NB4 (cell line): ENCODE data around the gene ZFYVE28.
"Not testable (repeated sequence)": the region's sequence is repeated elsewhere in the genome, so short reads cannot be mapped to it uniquely, and the experiment has no call there.

Experiments used
- DNase-seq: peaks from one replicate; pipeline ENCODE4 v3.0.0; 2010; ENCODE audit warnings: low read depth
- H3K4me3 ChIP-seq: one replicate; pipeline ENCODE4 v1.5.1; 2011; ENCODE audit warnings: mild to moderate bottlenecking, low read depth, low read length, moderate library complexity
- MYC ChIP-seq: IDR thresholded peaks from 2 replicates; pipeline ENCODE4 v1.6.1; 2011; ENCODE audit warnings: low read depth, low read length
- POLR2A ChIP-seq: IDR thresholded peaks from 2 replicates; pipeline ENCODE4 v1.6.1; 2011; ENCODE audit warnings: mild to moderate bottlenecking; ENCODE audit not compliant: insufficient read length; ENCODE audit errors: extremely low read depth
- TF ChIP-seq, protein P1 (sequence below): IDR thresholded peaks from 2 replicates; pipeline ENCODE4 v1.6.1; 2011; ENCODE audit warnings: low read depth, low read length
- TF ChIP-seq, protein P2 (sequence below): IDR thresholded peaks from one replicate; pipeline ENCODE4 v1.5.1; 2012; ENCODE audit warnings: low read depth, low read length

Gene ZFYVE28

DNA sequence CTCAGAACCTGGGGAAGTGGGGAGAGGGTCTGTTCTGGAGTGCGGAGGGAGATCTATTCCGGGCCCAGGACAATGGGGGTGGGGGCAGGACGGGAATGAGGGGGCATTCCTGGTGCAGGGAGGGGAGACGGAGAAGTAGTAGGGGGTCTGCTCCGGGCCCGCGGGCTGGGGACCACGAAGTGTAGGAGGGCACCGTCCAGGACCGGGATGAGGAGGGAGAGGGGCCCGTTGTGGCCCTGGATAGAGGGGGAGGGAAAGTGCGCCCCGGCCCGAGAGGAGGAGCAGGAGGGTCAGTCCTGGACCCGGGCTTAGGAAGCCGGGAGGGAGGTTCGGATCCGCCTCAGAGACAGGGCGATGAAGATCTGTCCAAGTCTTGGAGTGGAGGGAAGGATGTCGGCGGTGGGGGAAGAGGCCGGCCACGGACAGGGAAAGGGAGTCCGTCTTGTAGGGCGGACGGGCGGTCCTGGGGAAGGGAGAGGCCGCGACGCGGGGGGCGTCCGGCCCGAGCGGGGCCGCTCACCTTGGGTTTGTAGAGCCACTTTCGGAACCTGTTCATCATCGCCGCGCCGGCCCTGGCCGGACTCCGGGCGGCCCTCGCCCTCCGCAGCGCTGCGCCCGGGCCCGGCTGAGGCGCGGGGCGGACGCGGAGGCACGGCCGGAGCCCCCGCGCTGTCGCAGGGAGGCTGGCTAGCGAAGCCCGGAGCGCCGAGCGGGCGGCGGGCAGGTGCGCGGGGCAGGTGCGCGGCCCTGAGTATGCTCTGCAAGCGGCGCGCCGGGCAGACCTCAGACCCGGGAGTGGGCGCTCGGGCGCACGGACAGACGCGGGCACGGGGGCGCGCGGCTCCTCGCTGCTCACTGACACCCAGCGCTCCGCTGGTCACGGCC lies at the start of gene ZFYVE28:
Gene ZFYVE28, minus strand, starts transcription at position 881 of the 885 bp plus-strand sequence. Its CDS starts 322 bp downstream, at position 559.
- DNase-seq: peak; percentile 56
- TF ChIP-seq, protein P1, sequence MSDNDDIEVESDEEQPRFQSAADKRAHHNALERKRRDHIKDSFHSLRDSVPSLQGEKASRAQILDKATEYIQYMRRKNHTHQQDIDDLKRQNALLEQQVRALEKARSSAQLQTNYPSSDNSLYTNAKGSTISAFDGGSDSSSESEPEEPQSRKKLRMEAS: no peak
- TF ChIP-seq MYC (no peak), POLR2A (peak; percentile 46)
- TF ChIP-seq, protein P2, sequence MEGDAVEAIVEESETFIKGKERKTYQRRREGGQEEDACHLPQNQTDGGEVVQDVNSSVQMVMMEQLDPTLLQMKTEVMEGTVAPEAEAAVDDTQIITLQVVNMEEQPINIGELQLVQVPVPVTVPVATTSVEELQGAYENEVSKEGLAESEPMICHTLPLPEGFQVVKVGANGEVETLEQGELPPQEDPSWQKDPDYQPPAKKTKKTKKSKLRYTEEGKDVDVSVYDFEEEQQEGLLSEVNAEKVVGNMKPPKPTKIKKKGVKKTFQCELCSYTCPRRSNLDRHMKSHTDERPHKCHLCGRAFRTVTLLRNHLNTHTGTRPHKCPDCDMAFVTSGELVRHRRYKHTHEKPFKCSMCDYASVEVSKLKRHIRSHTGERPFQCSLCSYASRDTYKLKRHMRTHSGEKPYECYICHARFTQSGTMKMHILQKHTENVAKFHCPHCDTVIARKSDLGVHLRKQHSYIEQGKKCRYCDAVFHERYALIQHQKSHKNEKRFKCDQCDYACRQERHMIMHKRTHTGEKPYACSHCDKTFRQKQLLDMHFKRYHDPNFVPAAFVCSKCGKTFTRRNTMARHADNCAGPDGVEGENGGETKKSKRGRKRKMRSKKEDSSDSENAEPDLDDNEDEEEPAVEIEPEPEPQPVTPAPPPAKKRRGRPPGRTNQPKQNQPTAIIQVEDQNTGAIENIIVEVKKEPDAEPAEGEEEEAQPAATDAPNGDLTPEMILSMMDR: no peak
- H3K4me3 ChIP-seq: peak within 1 kb of the TSS; percentile 65

DNA sequence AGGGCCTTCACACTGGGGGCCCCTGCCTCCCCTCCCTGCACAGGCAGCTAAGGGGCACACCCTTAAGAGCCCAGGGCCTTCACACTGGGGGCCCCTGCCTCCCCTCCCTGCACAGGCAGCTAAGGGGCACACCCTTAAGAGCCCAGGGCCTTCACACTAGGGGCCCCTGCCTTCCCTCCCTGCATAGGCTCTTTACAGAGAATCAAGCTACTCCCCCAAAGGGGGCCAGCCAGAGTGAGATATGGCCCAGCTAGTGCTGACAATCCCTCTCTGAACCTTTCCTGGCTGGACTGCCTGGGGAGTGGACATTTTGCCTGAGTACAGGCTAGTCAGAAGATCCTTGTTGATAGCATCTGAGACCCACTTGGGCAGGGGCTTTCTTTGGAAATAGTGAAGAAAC lies 47.1 kb upstream of the ZFYVE28 start:
- not testable (repeated sequence) for DNase-seq, H3K4me3 ChIP-seq

DNA sequence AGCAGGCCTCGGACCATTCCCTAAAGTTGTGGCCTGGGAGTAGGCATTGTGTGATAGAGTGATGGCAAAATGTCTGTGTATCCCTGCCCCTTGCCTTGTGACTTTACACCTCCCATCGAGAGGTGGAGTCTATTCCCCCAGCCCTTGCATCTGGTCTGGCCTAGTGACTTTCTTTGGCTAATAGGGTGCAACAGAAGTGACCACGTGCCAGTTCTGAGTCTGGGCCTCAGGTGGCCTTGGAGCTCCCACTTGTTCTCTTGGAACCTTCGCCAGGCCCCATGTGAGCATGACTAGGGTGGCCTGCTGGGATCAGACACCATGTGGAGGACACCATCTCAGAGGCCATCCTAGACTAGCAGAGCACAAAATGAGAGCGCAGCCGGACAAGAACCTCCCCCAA lies 46.6 kb upstream of the ZFYVE28 start:
- H3K4me3 ChIP-seq: no peak overlapping the region
- TF ChIP-seq POLR2A (no peak), MYC (no peak)
- TF ChIP-seq, protein P2: no peak
- TF ChIP-seq, protein P1: no peak
- DNase-seq: no peak

DNA sequence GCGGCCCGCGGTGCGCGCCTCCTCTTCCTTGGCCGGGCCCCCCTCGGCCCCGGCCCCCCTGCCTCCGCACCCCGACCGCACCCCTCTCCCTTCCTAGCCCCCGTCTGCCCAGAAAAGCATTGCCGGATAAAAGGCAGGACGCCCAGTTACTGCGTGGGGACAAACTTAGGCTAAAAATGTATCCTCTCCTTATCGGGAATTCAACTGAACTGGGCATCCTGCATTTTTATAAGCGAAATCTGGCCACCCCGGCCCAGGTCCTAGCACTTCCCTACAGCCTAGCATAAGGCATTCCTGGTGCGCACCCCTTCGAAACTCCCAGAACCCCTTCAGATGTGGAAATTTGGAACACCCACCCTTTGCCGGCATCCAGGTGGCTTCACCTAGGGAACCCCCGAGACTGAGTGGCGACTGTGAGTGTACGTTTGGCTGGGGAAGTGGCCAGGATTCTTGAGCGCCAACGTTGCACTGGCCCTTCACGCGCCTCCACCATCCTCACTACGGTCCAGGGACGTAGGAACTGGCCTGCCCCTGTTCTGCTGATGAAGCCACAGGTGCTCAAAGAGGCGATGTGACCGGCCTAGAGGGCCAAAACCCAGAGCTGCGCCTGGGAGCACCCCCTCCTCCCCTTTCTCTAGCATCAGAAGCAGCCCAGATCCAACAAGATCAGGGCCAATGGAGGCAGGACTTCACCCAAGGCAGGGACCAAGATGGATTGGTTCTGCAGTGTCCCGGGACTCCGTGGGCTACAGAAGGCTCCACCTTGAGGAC lies 44.7 kb upstream of the ZFYVE28 start:
- no peak for TF ChIP-seq POLR2A
- no peak for TF ChIP-seq MYC
- TF ChIP-seq, protein P1: no peak
- TF ChIP-seq, protein P2: no peak

DNA sequence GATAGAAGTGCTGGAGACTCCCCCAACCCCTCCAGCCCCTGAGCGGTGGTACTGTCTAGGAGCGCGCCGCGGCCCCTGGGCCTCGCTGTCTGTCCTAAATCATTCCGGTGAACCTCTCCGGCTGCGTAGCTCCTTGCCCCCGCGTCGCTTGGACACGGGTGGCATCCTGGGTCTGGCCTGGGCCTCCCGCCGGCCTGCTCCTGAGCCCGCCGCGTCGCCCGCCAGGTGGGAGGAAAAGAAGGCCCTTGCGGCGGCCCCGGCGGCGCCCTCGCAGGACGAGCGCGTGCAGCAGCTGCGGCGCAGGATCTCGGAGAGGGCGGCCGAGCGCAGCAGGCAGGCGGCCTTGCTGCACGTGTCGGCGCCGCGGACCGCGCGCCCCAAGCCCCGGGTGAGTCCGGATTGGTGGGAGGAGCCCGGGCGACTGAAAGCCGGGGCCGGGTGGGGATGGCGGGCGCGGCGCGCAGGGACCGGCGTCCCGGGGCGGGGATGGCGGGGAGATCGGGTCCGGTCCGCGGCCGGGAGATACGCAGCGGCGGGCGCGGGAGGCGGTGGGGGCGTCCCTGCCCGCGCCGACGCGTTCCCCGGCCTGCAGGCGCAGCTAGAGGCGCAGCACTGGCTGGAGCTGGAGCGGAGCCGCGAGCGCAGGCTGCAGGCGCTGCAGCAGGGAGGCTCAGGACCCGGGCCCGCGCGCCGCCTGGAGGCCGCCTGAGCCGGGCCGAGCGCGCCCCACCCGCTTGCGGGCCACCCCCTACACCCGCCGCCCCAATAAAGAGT lies 44.0 kb upstream of the ZFYVE28 start:
- no peak overlapping the region for H3K4me3 ChIP-seq

More for the DNA sequence above, 44.7 kb upstream of the ZFYVE28 start:
- H3K4me3 ChIP-seq: no peak overlapping the region
- no peak for DNase-seq

More for the DNA sequence above, 44.0 kb upstream of the ZFYVE28 start:
- DNase-seq: peak; percentile 90
- TF ChIP-seq, protein P1: peak; percentile 31
- TF ChIP-seq POLR2A (no peak), MYC (no peak)
- TF ChIP-seq, protein P2: peak; percentile 11
